Mesenchymal stem cell (in vitro differentiated cells and primary cell): ENCODE measurements around the gene TUBA3E.
"Not testable (repeated sequence)": the region's sequence is repeated elsewhere in the genome, so short reads cannot be mapped to it uniquely, and the experiment has no call there.

Experiments
- DNase-seq: peaks from one replicate; pipeline ENCODE4 v3.0.0-alpha.2; 2013
- H2AFZ ChIP-seq: one replicate; pipeline ENCODE4 v1.6.1; 2013; ENCODE audit warnings: low read depth, mild to moderate bottlenecking, control low read depth, inconsistent platforms, low read length, moderate library complexity
- H2AK5ac ChIP-seq: 2 replicates; pipeline ENCODE4 v1.6.1; 2013; ENCODE audit warnings: low read length, moderate library complexity, mild to moderate bottlenecking, inconsistent platforms; ENCODE audit not compliant: severe bottlenecking
- H2BK120ac ChIP-seq: one replicate; pipeline ENCODE4 v1.6.1; 2013; ENCODE audit warnings: low read depth, mild to moderate bottlenecking, inconsistent platforms, low read length, moderate library complexity
- H2BK12ac ChIP-seq, 2 experiments: one replicate each; pipeline ENCODE4 v1.6.1; 2013; ENCODE audit warnings: inconsistent platforms in 2 of 2, low read length in 2 of 2, mild to moderate bottlenecking in 2 of 2, moderate library complexity in 2 of 2, control low read depth in 1 of 2
- H2BK15ac ChIP-seq: one replicate; pipeline ENCODE4 v1.6.1; 2013; ENCODE audit warnings: mild to moderate bottlenecking, low read depth, inconsistent platforms; ENCODE audit not compliant: poor library complexity, severe bottlenecking
- H2BK5ac ChIP-seq: 2 replicates; pipeline ENCODE4 v1.6.1; 2013; ENCODE audit warnings: low read depth, mild to moderate bottlenecking, low read length, control low read depth, inconsistent platforms; ENCODE audit not compliant: poor library complexity, severe bottlenecking
- H3K14ac ChIP-seq, 2 experiments: one replicate each; pipeline ENCODE4 v1.6.1; 2013; ENCODE audit warnings: inconsistent platforms in 2 of 2, low read length in 2 of 2, control low read depth in 1 of 2, mild to moderate bottlenecking in 1 of 2, moderate library complexity in 1 of 2
- H3K18ac ChIP-seq, 2 experiments: one replicate each; pipeline ENCODE4 v1.6.1; 2013; ENCODE audit warnings: inconsistent platforms in 2 of 2, low read length in 2 of 2, control low read depth in 1 of 2, low read depth in 1 of 2, mild to moderate bottlenecking in 1 of 2
- H3K23ac ChIP-seq, 2 experiments: one replicate each; pipeline ENCODE4 v1.6.1; 2013; ENCODE audit warnings: inconsistent platforms in 2 of 2, low read length in 2 of 2, mild to moderate bottlenecking in 2 of 2, moderate library complexity in 2 of 2, control low read depth in 1 of 2
- H3K27ac ChIP-seq: 2 replicates; pipeline ENCODE4 v1.5.1; 2013; ENCODE audit warnings: mild to moderate bottlenecking, moderate library complexity, low read length, control low read depth, inconsistent platforms; ENCODE audit not compliant: poor library complexity, severe bottlenecking
- H3K27me3 ChIP-seq, 2 experiments: 2 replicates each; pipeline versions ENCODE4 v1.6.1 to v1.7.0; 2013; ENCODE audit warnings: low read length in 2 of 2, mild to moderate bottlenecking in 2 of 2, moderate library complexity in 2 of 2, control low read depth in 1 of 2, inconsistent platforms in 1 of 2; ENCODE audit not compliant: control insufficient read depth in 1 of 2, insufficient read depth in 1 of 2
- H3K36me3 ChIP-seq, 2 experiments: 2 replicates each; pipeline versions ENCODE4 v1.6.1 to v1.7.0; 2013; ENCODE audit warnings: low read length in 2 of 2, control low read depth in 1 of 2, inconsistent platforms in 1 of 2, low read depth in 1 of 2, mild to moderate bottlenecking in 1 of 2; ENCODE audit not compliant: insufficient read depth in 2 of 2, control insufficient read depth in 1 of 2
- H3K4ac ChIP-seq, 2 experiments: one replicate each; pipeline ENCODE4 v1.6.1; 2013; ENCODE audit warnings: inconsistent platforms in 2 of 2, low read length in 2 of 2, mild to moderate bottlenecking in 2 of 2, moderate library complexity in 2 of 2, control low read depth in 1 of 2, low read depth in 1 of 2
- H3K4me1 ChIP-seq: 2 replicates; pipeline ENCODE4 v1.6.1; 2013; ENCODE audit warnings: low read depth, low read length, control low read depth; ENCODE audit not compliant: control insufficient read depth, insufficient read depth
- H3K4me2 ChIP-seq: 2 replicates; pipeline ENCODE4 v1.6.1; 2013; ENCODE audit warnings: low read length, mild to moderate bottlenecking, inconsistent platforms; ENCODE audit not compliant: poor library complexity, severe bottlenecking
- H3K4me3 ChIP-seq, 2 experiments: 2 replicates each; pipeline versions ENCODE4 v1.5.1 to v1.7.0; 2013; ENCODE audit warnings: low read length in 2 of 2, mild to moderate bottlenecking in 2 of 2, control low read depth in 1 of 2, low read depth in 1 of 2; ENCODE audit not compliant: insufficient read depth in 1 of 2
- H3K79me1 ChIP-seq: replicated peaks from 2 replicates; pipeline ENCODE4 v1.6.1; 2013; ENCODE audit warnings: mild to moderate bottlenecking, control low read depth, low read length, inconsistent platforms; ENCODE audit not compliant: poor library complexity, severe bottlenecking
- H3K9ac ChIP-seq: 2 replicates; pipeline ENCODE4 v1.7.0; 2013; ENCODE audit warnings: mild to moderate bottlenecking, low read length, moderate library complexity
- H3K9me3 ChIP-seq: 2 replicates; pipeline ENCODE4 v1.7.0; 2013; ENCODE audit warnings: mild to moderate bottlenecking, low read length; ENCODE audit not compliant: control insufficient read depth
- H4K8ac ChIP-seq: one replicate; pipeline ENCODE4 v1.6.1; 2013; ENCODE audit warnings: inconsistent platforms, mild to moderate bottlenecking, low read length, moderate library complexity
- H4K91ac ChIP-seq: one replicate; pipeline ENCODE4 v1.6.1; 2013; ENCODE audit warnings: mild to moderate bottlenecking, low read length, inconsistent platforms
- WGBS: methylation state at CpG from one replicate; pipeline ENCODE4 v1.1.7; 2013; ENCODE audit warnings: mixed read lengths; 5-methylcytosine and 5-hydroxymethylcytosine counted together

The TUBA3E gene

GRCh38 chr2:130157825-130158514, 40.3 kb downstream of the TUBA3E start:
- H3K27ac ChIP-seq, H3K14ac ChIP-seq, DNase-seq, H3K18ac ChIP-seq, H3K4me3 ChIP-seq, H2AFZ ChIP-seq, H2BK120ac ChIP-seq, H3K9ac ChIP-seq, H2BK5ac ChIP-seq, H2BK15ac ChIP-seq, H3K27me3 ChIP-seq, H2BK12ac ChIP-seq, H3K23ac ChIP-seq, H4K8ac ChIP-seq, H2AK5ac ChIP-seq, H3K9me3 ChIP-seq, H3K4ac ChIP-seq, H4K91ac ChIP-seq, H3K4me2 ChIP-seq: not testable (repeated sequence)
- Histone ChIP-seq H3K4me1 (peaks cover 14% of the 10 kb centered on the region), H3K79me1 (peaks cover 16% of the 10 kb centered on the region), H3K36me3 (peaks cover 20 to 83% of the 10 kb centered on the region in 2 experiments)
- 90% methylated on average over 13 of the region's 13 CpGs for WGBS

GRCh38 chr2:130157354-130157753, 40.9 kb downstream of the TUBA3E start:
- not testable (repeated sequence) for H3K18ac ChIP-seq, H2AFZ ChIP-seq, H3K9ac ChIP-seq, H4K8ac ChIP-seq, H3K14ac ChIP-seq, H3K27me3 ChIP-seq, H4K91ac ChIP-seq, H2BK15ac ChIP-seq, H3K4me2 ChIP-seq, H3K9me3 ChIP-seq, H3K27ac ChIP-seq, H2AK5ac ChIP-seq, H2BK5ac ChIP-seq, H2BK12ac ChIP-seq, H2BK120ac ChIP-seq, H3K4ac ChIP-seq, H3K23ac ChIP-seq, DNase-seq
- peaks cover 14% of the 10 kb centered on the region for H3K4me1 ChIP-seq
- WGBS = 97% methylated on average over 11 of the region's 12 CpGs
- H3K4me3 ChIP-seq = peak overlapping the region in 1 of 2 experiments; percentile 17
- peaks cover 17 to 83% of the 10 kb centered on the region in 2 experiments for H3K36me3 ChIP-seq
- H3K79me1 ChIP-seq = peaks cover 14% of the 10 kb centered on the region

GRCh38 chr2:130156624-130157004, 41.6 kb downstream of the TUBA3E start:
- H3K27me3 ChIP-seq = no peaks in the 10 kb centered on the region
- H3K36me3 ChIP-seq = peaks cover 16 to 84% of the 10 kb centered on the region in 2 experiments
- H2BK12ac ChIP-seq = no peak overlapping the region
- WGBS = 97% methylated on average over 5 of the region's 9 CpGs
- no peak overlapping the region for H3K23ac ChIP-seq
- no peak for DNase-seq
- H3K14ac ChIP-seq = no peak overlapping the region
- no peak overlapping the region for H2BK120ac ChIP-seq
- no peak overlapping the region for H2BK15ac ChIP-seq
- H3K18ac ChIP-seq = no peak overlapping the region
- no peak overlapping the region for H3K9ac ChIP-seq
- no peak overlapping the region for H4K91ac ChIP-seq
- H3K4me2 ChIP-seq = no peak overlapping the region
- H3K27ac ChIP-seq = no peak overlapping the region
- H2BK5ac ChIP-seq = no peak overlapping the region
- no peak overlapping the region for H2AK5ac ChIP-seq
- no peak overlapping the region for H3K4ac ChIP-seq
- H3K79me1 ChIP-seq = peaks cover 14% of the 10 kb centered on the region
- H3K4me3 ChIP-seq = no peak overlapping the region
- no peak overlapping the region for H4K8ac ChIP-seq
- H3K4me1 ChIP-seq = peaks cover 14% of the 10 kb centered on the region
- no peaks in the 10 kb centered on the region for H3K9me3 ChIP-seq
- H2AFZ ChIP-seq = no peak overlapping the region

GRCh38 chr2:130155956-130156623, 42.1 kb downstream of the TUBA3E start:
- peaks cover 11% of the 10 kb centered on the region for H3K4me1 ChIP-seq
- not testable (repeated sequence) for H3K14ac ChIP-seq, H4K91ac ChIP-seq, H3K27ac ChIP-seq, H3K4ac ChIP-seq, H3K27me3 ChIP-seq, H3K9me3 ChIP-seq, H2BK15ac ChIP-seq, H2AFZ ChIP-seq, H2BK5ac ChIP-seq, H3K9ac ChIP-seq, H2BK12ac ChIP-seq, H3K4me2 ChIP-seq, H3K23ac ChIP-seq, H3K4me3 ChIP-seq, H2BK120ac ChIP-seq, H3K18ac ChIP-seq, H2AK5ac ChIP-seq
- peaks cover 13% of the 10 kb centered on the region for H3K79me1 ChIP-seq
- peak overlapping the region; percentile 41 for H4K8ac ChIP-seq
- peak; percentile 52 for DNase-seq
- H3K36me3 ChIP-seq = peaks cover 16 to 83% of the 10 kb centered on the region in 2 experiments
- WGBS = 82% methylated on average over 16 of the region's 16 CpGs
